HepG2 (cell line): ENCODE measurements around the gene CCDC197. TPM values are rescaled to one million over a fixed set of nuclear protein-coding genes. Genes with fewer than 3 reads are reported as not detected.
A peak's percentile ranks its signal among the peaks of the same experiment; 100 is the strongest.

Experiments
- AGO1 ChIP-seq: fragments of 200-400 bp; formaldehyde crosslinking; IDR thresholded peaks from 2 replicates; pipeline ENCODE4 v1.6.1; 2017; ENCODE audit warnings: mild to moderate bottlenecking, low read depth, low read length, moderate library complexity; ENCODE audit not compliant: poor library complexity, severe bottlenecking
- ASH2L ChIP-seq: fragments of 300-600, 200-600 bp; sonication (generic); IDR thresholded peaks from 2 replicates; pipeline ENCODE4 v1.7.0; 2017; ENCODE audit warnings: low read depth, mild to moderate bottlenecking, moderate library complexity, mixed read lengths, low read length; ENCODE audit not compliant: insufficient read length
- MEF2D ChIP-seq: sonication (generic); formaldehyde crosslinking; IDR thresholded peaks from 2 replicates; pipeline ENCODE4 v1.5.1; 2020; ENCODE audit warnings: mild to moderate bottlenecking, missing genetic modification reagents
- TARDBP ChIP-seq: sonication (generic); formaldehyde crosslinking; IDR thresholded peaks from 2 replicates; pipeline ENCODE4 v1.8.0; 2022; ENCODE audit warnings: mild to moderate bottlenecking, missing genetic modification reagents
- ZMYM4 ChIP-seq: sonication (generic); formaldehyde crosslinking; IDR thresholded peaks from 2 replicates; pipeline ENCODE4 v1.8.1; 2023; ENCODE audit warnings: mild to moderate bottlenecking, missing genetic modification reagents
- ZNF605 ChIP-seq: sonication (generic); formaldehyde crosslinking; IDR thresholded peaks from 2 replicates; pipeline ENCODE4 v1.8.0; 2022; ENCODE audit warnings: mild to moderate bottlenecking, missing genetic modification reagents
- ZNF780A ChIP-seq: sonication (generic); formaldehyde crosslinking; IDR thresholded peaks from 2 replicates; pipeline ENCODE4 v1.8.0; 2022; ENCODE audit warnings: mild to moderate bottlenecking, missing genetic modification reagents, moderate library complexity
- microRNA-seq: library from miRNA; unstranded; fragments of <30 nt; microRNA quantifications from one replicate; pipeline ENCODE4, GENCODE V29; 2020
- polyA plus RNA-seq, 8 experiments: library from polyadenylated mRNA; depleted of rRNA in 3 of 8; stranded (reverse) in 7 of 8; unstranded in 1 of 8; fragments of >200 nt; fragmentation: Illumina TruSeq in 4 of 8; extraction: Trizol in 4 of 8; gene quantifications; 2 replicates each; pipeline versions ENCODE4 v1.2.1 to v1.2.3, GENCODE V29; 2011 to 2016; ENCODE audit warnings: low read depth in 4 of 8, missing spikeins in 1 of 8, mixed read lengths in 1 of 8; ENCODE audit not compliant: insufficient read depth in 1 of 8
- small RNA-seq, 3 experiments: library from RNA; depleted of rRNA; stranded (forward); fragments of <200 nt; gene quantifications; one replicate each; pipeline ENCODE3, GENCODE V24; 2012; ENCODE audit warnings: low read depth in 2 of 3, low replicate concordance in 1 of 3; ENCODE audit not compliant: insufficient read length in 3 of 3, insufficient read depth in 2 of 3
- total RNA-seq, 5 experiments: library from RNA; depleted of rRNA; stranded (reverse); fragments of >200 nt; fragmentation: Illumina TruSeq; extraction: Trizol; gene quantifications; 2 replicates each; pipeline ENCODE4 v1.2.3, GENCODE V29; 2016; ENCODE audit warnings: low read depth in 1 of 5
- TF ChIP-seq, protein P1 (sequence below): fragments of 450-650 bp; IDR thresholded peaks from 2 replicates; pipeline ENCODE4 v1.6.1; 2017; ENCODE audit warnings: mild to moderate bottlenecking
- TF ChIP-seq, protein P2 (sequence below): sonication (generic); formaldehyde crosslinking; IDR thresholded peaks from 2 replicates; pipeline ENCODE4 v1.4.0; 2020; ENCODE audit warnings: missing genetic modification reagents, borderline replicate concordance

The CCDC197 gene
- total and polyA plus RNA-seq, 2 of the 13 experiments (the other 11 are each of a cell fraction or from before 2014, with no cell fraction given): 0.11 to 0.13 TPM

DNA sequence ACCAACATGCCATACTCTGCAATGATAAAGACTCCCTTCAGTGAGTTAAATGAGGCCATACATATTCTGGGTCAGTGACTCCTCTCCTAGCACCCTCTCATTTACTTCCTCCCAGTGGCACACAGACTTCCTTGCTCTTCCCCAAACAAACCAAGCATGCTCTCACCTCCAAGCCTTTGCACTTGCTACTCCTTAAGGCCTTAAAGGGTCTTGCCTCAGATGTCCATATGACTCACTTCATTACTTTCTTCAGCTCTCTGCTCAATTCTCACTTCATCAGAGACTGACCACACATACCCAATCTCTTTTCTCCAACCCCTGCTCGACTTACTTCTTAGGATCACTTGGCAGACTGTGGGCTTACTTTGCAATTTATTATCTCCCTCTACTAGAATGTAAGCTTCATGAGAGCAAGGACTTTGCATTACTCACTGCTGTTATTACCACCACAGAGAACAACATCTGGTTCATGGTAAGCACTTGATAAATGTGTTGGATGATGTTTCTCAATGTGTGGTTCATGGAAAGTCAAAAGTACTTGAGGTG lies 61.1 kb downstream of the CCDC197 start (continued):
- TF ChIP-seq ZMYM4 (CRISPR knock-in tag): 0 out of 2 replicates have a peak, but pooled peaks have one; percentile 3
- 0 out of 2 replicates have a peak, but pooled peaks have one; percentile 32 for TF ChIP-seq ZNF605
- TF ChIP-seq ASH2L: peak; percentile 36
- no peak for TF ChIP-seq ZNF780A (CRISPR knock-in tag)
- TF ChIP-seq, protein P1, sequence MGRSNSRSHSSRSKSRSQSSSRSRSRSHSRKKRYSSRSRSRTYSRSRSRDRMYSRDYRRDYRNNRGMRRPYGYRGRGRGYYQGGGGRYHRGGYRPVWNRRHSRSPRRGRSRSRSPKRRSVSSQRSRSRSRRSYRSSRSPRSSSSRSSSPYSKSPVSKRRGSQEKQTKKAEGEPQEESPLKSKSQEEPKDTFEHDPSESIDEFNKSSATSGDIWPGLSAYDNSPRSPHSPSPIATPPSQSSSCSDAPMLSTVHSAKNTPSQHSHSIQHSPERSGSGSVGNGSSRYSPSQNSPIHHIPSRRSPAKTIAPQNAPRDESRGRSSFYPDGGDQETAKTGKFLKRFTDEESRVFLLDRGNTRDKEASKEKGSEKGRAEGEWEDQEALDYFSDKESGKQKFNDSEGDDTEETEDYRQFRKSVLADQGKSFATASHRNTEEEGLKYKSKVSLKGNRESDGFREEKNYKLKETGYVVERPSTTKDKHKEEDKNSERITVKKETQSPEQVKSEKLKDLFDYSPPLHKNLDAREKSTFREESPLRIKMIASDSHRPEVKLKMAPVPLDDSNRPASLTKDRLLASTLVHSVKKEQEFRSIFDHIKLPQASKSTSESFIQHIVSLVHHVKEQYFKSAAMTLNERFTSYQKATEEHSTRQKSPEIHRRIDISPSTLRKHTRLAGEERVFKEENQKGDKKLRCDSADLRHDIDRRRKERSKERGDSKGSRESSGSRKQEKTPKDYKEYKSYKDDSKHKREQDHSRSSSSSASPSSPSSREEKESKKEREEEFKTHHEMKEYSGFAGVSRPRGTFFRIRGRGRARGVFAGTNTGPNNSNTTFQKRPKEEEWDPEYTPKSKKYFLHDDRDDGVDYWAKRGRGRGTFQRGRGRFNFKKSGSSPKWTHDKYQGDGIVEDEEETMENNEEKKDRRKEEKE: no peak
- TF ChIP-seq, protein P2, sequence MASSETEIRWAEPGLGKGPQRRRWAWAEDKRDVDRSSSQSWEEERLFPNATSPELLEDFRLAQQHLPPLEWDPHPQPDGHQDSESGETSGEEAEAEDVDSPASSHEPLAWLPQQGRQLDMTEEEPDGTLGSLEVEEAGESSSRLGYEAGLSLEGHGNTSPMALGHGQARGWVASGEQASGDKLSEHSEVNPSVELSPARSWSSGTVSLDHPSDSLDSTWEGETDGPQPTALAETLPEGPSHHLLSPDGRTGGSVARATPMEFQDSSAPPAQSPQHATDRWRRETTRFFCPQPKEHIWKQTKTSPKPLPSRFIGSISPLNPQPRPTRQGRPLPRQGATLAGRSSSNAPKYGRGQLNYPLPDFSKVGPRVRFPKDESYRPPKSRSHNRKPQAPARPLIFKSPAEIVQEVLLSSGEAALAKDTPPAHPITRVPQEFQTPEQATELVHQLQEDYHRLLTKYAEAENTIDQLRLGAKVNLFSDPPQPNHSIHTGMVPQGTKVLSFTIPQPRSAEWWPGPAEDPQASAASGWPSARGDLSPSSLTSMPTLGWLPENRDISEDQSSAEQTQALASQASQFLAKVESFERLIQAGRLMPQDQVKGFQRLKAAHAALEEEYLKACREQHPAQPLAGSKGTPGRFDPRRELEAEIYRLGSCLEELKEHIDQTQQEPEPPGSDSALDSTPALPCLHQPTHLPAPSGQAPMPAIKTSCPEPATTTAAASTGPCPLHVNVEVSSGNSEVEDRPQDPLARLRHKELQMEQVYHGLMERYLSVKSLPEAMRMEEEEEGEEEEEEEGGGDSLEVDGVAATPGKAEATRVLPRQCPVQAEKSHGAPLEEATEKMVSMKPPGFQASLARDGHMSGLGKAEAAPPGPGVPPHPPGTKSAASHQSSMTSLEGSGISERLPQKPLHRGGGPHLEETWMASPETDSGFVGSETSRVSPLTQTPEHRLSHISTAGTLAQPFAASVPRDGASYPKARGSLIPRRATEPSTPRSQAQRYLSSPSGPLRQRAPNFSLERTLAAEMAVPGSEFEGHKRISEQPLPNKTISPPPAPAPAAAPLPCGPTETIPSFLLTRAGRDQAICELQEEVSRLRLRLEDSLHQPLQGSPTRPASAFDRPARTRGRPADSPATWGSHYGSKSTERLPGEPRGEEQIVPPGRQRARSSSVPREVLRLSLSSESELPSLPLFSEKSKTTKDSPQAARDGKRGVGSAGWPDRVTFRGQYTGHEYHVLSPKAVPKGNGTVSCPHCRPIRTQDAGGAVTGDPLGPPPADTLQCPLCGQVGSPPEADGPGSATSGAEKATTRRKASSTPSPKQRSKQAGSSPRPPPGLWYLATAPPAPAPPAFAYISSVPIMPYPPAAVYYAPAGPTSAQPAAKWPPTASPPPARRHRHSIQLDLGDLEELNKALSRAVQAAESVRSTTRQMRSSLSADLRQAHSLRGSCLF (CRISPR knock-in tag): no peak
- no peak for TF ChIP-seq AGO1
- 0 out of 2 replicates have a peak, but pooled peaks have one; percentile 50 for TF ChIP-seq TARDBP
- 0 out of 2 replicates have a peak, but pooled peaks have one; percentile 21 for TF ChIP-seq MEF2D
- TF ChIP-seq, all 625 proteins: peak for 10

Small RNA genes lying within 50 kb of the gene (microRNA-seq; reads per million reads assigned to microRNA genes)
- not detected for gene MIR4506

Small RNA genes lying within 50 kb of the gene (small RNA-seq; reads per million reads assigned to genes)
- 0 reads per million in 3 experiments for gene MIR4506

Other genes starting within 250 kb of the CCDC197 start
- gene PRIMA1, start 208.8 kb upstream of the CCDC197 start, total RNA-seq (2016; rRNA removed; fragmentation: Illumina TruSeq; extraction: Trizol): 3.2 and 3.8 TPM in 2 replicates
- gene PRIMA1, start 208.8 kb upstream of the CCDC197 start, polyA plus RNA-seq (2011; rRNA removed): 1.9 and 2.4 TPM in 2 replicates
- 1.1 and 1.5 TPM in 2 replicates for gene FAM181A, start 70.0 kb upstream of the CCDC197 start, total RNA-seq (2016; rRNA removed; fragmentation: Illumina TruSeq; extraction: Trizol)
- gene FAM181A, start 70.0 kb upstream of the CCDC197 start, polyA plus RNA-seq (2011; rRNA removed): 0.80 and 1.1 TPM in 2 replicates
- 0.46 and 0.82 TPM in 2 replicates for gene ASB2, start 20.7 kb upstream of the CCDC197 start, total RNA-seq (2016; rRNA removed; fragmentation: Illumina TruSeq; extraction: Trizol)
- 4.1 and 4.5 TPM in 2 replicates for gene ASB2, start 20.7 kb upstream of the CCDC197 start, polyA plus RNA-seq (2011; rRNA removed)
- 2.2 and 2.4 TPM in 2 replicates for gene OTUB2, start 29.0 kb downstream of the CCDC197 start, total RNA-seq (2016; rRNA removed; fragmentation: Illumina TruSeq; extraction: Trizol)
- gene OTUB2, start 29.0 kb downstream of the CCDC197 start, polyA plus RNA-seq (2011; rRNA removed): 2.4 and 3.0 TPM in 2 replicates
- gene DDX24, start 83.9 kb downstream of the CCDC197 start, total RNA-seq (2016; rRNA removed; fragmentation: Illumina TruSeq; extraction: Trizol): 149 and 215 TPM in 2 replicates
- gene DDX24, start 83.9 kb downstream of the CCDC197 start, polyA plus RNA-seq (2011; rRNA removed): 62.3 and 67.3 TPM in 2 replicates
- 19.0 and 19.3 TPM in 2 replicates for gene IFI27L1, start 84.0 kb downstream of the CCDC197 start, total RNA-seq (2016; rRNA removed; fragmentation: Illumina TruSeq; extraction: Trizol)
- 9.6 and 11.9 TPM in 2 replicates for gene IFI27L1, start 84.0 kb downstream of the CCDC197 start, polyA plus RNA-seq (2011; rRNA removed)
- gene IFI27, start 113.4 kb downstream of the CCDC197 start, total RNA-seq (2016; rRNA removed; fragmentation: Illumina TruSeq; extraction: Trizol): 1.2 and 2.0 TPM in 2 replicates
- gene IFI27, start 113.4 kb downstream of the CCDC197 start, polyA plus RNA-seq (2011; rRNA removed): 1.7 and 2.3 TPM in 2 replicates
- 4.3 and 6.0 TPM in 2 replicates for gene IFI27L2, start 132.3 kb downstream of the CCDC197 start, total RNA-seq (2016; rRNA removed; fragmentation: Illumina TruSeq; extraction: Trizol)
- gene IFI27L2, start 132.3 kb downstream of the CCDC197 start, polyA plus RNA-seq (2011; rRNA removed): 4.8 and 6.9 TPM in 2 replicates
- 19.8 and 21.2 TPM in 2 replicates for gene PPP4R4, start 177.0 kb downstream of the CCDC197 start, total RNA-seq (2016; rRNA removed; fragmentation: Illumina TruSeq; extraction: Trizol)
- gene PPP4R4, start 177.0 kb downstream of the CCDC197 start, polyA plus RNA-seq (2011; rRNA removed): 6.9 and 9.5 TPM in 2 replicates